GM18867 (cell line): ENCODE measurements around the gene RALGPS1.

Source experiments
- ATAC-seq: cut with Tn5 transposase; IDR thresholded peaks from one replicate; pipeline ENCODE4 v1.9.1; 2021; ENCODE audit warnings: mild to moderate bottlenecking, moderate library complexity; ENCODE audit not compliant: unreplicated experiment

RALGPS1 gene

DNA sequence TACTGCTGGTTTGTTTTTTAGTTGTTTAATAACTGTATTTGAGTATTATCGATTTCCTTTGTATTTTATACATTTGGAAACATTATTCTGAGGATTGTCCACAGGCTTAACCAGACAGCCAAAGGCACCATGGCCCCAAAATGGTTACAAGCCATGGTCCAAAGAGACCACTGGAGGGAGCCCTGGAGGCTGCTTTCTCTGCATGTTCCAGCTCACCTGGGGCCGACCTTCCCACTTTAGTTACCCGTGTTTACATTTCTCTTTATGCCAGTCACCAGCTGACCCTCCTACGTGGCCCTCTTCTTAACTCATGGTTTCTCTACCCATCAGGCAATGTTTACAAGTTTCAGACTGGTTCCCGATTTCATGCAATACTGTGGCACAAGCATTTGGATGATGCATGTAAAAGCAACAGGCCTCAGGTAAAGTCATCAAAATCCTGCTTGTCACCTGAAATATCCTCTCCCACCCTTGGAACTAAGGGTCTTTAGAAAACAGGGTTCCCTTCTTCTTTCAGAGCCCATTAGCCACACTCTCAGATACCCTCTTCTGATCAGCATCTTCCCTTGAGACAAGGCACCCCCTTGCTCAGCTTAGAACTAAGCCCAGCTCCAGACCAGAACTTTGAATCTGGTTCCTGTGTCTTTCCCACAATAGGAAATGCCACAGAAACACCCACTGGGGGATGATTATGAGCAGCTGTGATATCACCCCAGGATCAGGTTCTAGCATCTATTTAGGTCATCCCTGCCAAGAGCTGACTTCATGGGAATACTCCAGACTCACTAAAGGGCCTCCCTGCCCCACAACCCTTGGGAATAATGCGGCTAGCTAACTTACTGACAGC is 300.1 kb downstream of the RALGPS1 start:
- ATAC-seq: peak; percentile 45

DNA sequence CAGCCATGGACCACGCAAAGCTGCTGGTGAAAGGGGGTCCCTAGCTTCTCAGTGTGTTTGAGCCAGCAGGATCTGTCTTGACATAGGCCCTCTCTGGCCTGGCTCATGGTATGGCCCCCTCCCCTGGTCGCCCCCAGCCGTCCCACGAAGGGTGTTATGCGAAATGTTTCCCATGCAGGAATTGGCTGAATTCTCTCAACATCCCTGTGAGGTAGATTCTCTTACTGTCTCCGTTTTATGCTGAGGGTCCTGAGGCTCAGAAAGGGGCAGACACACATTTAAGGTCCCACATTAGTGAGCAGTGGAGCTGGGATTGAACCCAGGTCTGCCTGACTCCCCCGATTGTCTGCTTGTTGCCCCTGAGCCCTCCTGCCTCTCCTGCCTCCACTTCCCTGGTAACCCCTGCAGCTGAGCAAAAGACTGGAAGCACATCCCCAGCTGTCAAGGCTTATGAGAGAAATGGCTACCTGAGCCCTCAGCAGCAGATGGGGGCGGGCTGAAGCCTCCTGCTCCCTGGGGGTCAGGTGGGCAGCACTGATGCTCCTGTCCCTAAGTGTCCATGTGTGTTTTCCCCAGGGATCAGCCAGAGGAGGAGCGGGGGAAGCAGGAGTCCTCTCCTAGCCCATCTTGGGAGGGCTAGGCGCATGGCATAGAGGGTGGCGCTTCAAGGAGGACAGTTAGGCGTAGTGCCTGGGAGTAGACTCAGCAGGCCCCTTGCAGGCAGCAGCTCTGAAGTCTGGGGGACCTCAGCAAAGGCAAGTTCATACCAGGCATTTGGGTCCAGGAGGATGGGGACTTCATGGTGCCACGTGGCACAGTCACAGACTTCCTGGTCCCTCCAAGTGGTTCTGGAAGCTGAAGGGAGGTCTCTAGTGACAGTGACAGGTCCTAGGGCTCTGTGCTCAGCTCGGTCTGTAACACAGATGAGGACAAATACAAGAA is 301.0 kb downstream of the RALGPS1 start:
- no peak for ATAC-seq

DNA sequence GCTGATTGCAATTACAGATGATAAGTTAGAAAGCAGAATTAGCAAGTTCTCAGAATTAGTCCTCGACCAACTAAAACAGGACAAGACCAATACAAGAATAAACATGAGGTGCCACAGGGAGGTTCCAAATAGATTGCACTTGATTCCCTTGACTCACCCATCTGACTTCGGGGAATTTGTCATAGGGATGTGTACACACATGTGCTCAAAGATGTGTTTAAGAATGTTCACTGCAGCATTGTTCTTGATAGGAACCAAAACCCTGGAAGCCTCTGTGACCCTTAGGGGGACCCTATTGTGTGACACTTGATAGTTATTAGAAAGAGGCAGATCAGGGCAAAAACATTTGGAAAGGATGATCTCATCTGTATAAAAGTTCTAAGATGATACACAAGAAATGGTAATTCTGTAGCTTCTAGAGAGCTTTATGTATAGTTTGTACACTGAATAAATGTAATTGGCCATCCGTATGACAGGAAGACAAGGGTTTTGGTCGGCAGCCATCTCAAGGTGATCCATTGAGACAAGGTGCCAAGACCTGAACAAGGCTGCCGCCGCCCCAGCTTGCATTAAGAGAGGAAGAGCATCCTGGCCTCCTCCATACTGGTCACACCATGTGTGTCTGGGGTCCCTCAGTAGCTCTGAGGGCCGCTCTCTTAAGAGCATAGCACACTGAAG is 301.8 kb downstream of the RALGPS1 start:
- ATAC-seq: no peak

DNA sequence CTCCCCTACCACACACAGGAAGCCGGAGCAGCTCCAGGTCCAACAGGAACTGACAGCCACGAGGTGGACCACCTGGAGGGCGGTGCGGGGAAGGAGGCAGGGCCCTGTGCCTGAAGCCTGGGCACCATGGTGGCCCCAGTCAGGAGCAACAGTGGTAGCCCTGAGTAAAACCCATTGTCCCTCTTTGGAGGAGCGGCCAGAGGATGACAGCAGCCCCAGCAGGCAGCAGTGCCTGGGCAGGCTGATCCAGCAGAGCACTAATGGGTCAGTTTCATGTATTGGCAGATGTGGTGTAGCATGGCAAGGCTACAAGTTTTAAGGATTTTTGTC is 302.3 kb downstream of the RALGPS1 start:
- ATAC-seq: no peak

DNA sequence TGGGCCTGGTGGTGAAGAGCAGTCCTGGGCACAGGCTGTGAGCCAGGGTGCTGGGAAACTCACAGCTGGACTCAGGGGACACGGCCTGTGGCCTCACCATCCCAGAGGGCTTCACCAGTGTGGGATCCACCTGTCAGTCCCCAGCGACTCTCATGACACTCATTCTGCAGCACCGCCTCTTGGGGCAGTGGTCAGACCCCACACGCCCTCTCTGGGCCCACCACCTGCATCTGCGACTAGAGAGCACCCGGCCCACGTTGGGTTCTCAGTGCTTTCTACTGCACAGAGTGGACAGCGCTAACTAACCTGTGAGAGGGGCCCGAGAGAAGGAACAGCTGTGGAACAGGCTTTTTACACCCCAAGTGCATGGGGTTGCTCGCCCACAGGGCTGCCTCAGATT is 304.2 kb downstream of the RALGPS1 start:
- ATAC-seq: no peak

DNA sequence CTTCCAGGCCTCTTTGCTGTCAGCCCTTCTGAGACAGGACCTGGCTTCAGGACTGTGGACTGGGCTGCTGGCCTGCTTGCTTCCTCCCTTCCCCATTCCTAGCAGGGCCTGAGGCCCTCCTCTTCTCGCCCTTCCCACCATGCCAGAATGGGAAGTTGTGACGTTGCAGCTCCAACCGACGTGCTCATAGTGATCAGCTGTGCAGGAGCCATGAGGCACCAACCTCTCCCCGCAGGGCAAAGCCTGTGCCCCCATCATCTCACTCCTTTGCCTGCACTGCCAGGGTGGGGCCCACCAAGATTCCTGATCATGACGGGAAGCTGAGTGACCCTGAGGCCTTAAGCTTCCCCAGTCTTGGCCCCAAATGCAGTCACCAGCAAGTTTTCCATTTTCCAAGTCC is 304.9 kb downstream of the RALGPS1 start:
- ATAC-seq: no peak

DNA sequence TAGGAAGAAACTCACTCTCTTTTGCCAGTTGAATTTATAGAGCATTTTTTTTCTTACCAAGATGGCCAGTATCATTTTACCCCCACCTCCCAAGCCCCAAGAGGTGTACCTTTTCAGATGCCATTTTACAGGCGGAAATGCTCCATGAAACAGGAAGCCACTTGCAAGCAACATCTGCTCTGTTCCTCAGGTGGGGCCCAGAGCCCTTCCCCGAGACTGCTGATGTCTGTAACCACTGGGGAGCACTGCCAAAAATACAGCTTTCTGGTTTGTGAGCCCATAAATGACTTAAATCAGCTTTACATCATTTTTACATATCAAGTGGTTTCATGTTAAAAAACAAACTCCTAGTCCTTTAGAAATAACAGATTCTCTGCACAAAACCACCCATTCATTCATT is 307.1 kb downstream of the RALGPS1 start:
- ATAC-seq: no peak

DNA sequence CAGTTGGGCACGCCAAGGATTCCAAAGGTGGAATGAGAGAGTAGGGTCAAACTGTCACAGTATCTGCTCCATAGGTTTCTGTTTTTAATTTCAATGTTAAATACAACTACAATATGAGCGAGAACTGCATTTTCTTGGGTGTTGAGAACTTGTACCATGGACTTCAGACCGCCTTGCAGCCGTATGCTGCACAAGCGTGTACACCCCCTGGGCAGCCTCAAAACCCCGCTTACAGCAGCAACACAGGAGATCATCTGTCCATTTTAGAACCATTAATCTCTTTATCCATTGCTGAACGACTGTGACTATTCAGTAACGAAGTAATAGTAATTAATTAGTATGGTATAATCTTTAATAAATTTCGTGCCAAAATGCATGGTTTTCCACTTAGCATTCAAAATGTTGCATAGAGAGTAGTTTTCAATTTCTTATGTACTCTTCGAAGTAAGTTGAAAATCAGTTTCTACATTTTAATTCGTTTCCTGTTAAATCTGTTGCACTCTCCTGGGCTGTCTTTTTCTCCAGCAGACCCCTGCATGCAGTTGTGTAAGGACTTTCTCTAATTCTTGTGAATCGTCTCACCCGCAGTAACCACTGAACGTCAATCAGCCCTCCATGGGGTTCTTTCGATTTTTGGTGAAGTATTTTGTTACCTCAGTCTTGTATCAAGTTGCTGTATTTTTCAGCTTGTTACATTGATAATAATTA is 308.0 kb downstream of the RALGPS1 start:
- ATAC-seq: no peak

DNA sequence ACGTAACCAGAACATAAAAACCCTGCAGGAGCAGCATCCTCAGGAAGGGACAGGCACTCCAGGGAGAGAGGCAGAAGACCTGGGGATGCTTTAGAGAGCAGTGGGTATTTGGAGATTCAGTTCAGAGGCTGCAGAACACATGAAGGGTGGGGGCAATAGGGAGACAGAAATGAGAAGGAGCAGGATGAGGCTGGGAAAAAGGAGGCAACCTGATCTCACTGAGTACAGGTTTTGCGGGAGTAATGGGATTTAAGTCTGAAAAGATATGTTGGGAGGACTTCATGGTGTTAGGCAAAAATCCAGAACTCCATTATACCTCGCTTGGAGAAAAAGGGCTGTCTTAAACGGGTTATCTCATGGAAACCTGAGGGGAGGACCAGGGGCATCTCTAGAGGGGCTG is 308.7 kb downstream of the RALGPS1 start:
- no peak for ATAC-seq

DNA sequence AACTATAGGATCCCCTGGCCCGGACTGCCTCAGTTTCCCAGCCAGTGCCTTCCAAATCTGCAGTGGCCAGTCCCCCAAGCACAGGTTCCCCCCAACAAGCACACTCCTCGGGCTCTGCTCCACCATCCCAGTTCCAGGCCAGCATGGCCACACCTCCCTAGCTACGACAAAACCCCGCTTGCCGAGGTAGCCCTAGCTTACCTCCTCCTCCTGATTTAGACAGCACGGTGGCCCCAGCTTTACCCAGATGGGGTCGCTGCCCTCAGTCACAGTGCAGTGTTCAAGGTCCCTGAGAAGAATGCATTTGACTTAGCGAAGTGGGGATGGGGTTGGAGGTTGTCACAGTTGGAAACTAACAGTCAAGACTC is 309.2 kb downstream of the RALGPS1 start:
- ATAC-seq: no peak

DNA sequence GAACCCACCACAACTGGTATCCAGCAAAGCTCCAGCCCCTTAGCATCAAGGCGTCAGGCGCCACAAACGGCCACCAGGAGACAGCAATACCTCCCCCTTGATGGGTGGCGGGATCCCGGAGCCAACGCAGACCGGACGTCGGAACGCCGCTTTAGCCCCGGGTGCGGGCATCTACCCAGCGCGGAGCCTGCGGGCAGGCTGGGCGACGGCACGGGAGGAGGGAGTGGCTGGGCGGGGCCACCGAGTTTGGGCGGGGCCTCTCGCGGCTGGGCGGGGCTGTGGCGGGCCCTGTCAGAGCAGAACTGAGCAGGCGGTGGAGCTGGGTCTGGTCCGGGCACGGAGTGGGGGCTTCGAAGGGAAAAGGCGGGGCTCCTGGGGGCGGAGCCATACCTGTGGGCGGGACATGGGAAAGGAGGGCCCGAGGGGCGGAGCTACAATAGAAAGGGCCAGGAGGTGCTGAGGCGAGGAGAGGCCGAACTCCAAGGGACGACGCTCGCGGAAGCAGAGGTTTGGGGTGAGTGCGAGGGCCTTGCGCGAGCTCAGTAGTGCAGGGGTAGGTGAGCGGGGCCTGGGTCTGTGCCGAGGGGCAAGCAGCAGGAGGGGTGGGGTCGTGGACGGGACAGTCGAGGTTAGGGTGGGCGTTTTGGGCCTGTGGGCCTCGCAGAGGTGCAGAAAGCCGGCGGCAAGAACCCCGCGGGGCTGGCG is 309.7 kb downstream of the RALGPS1 start:
- peak; percentile 58 for ATAC-seq

DNA sequence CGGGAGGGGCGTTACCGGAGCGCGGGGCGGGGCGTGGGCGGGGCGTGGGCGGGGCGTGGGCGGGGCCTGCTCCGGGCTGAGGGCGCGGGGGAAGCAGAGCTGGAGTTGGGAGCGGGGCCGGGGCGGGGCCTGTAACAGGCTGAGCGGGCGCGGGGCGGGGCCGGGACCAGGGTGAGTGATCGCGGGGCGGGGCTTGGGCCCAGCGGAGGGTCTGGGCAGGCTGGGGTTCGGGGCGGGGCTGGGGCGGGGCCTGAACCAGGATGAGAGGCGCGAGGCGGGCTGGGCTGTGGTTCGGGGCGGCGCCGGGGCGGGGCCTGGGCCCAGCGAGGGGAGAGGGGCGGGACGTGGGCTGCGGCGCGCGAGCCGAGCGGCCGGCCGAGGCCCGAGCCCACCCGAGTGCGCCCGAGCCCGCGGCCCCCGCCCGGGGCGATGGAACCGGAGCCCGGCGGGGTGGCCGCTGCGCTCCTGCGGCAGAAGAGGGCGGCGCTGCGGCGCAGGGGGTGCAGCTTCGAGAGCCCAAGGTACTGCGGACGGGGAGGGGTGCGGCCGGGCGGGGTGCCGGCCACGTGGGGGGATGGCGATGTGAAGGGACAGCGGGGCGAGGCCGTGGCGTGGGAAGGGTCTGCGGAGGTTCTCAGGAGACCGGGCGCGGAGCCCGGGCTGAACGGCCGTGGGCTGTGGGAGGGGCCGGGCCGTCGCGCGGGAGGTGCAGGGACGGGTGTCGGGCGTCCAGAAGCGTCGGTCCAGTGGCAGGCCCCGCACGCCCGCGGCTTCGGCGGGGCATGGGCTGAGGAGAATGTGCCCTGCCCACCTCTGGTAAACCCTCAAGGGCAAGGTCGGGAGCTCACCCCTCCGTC is 310.5 kb downstream of the RALGPS1 start:
- ATAC-seq: peak; percentile 52

DNA sequence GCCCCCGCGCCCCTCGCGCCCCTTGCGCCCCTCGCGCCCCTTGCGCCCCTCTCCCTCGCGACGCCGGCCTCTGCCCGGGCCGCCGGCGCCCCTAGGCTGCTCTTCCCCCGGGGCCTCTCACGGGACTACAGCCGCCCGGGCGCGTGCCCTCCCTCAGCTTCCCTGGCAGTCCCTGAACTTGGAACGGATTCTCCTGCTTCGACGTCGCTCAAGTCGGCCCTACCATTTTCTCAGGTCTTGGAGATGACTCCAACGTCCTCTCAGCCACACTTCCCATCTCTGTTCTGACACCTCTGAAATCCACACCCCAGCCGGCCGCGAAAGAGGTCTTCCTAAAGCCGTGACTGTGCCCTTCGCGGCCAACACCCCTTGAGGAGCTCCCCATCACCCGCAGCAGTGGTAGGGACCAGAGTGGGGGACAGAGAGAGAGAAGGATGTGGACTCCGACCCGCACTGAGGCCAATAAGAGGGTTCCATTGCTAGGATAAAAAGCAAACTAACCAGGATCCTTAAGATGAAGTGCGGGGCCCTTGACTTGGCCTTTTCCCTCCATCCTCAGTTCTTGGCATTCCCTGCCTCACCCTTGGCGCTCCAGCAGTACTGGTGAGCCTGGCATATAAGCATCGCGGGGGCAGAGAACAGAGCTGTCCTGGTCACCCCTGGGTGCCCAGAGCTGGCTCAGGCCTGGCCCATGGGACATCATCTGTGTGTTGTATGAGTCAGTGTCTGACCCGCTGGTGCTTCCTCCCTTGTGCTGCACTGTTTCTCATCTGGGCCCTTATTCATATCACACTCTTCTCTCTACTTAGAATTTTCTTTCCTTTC is 311.4 kb downstream of the RALGPS1 start:
- ATAC-seq: no peak

DNA sequence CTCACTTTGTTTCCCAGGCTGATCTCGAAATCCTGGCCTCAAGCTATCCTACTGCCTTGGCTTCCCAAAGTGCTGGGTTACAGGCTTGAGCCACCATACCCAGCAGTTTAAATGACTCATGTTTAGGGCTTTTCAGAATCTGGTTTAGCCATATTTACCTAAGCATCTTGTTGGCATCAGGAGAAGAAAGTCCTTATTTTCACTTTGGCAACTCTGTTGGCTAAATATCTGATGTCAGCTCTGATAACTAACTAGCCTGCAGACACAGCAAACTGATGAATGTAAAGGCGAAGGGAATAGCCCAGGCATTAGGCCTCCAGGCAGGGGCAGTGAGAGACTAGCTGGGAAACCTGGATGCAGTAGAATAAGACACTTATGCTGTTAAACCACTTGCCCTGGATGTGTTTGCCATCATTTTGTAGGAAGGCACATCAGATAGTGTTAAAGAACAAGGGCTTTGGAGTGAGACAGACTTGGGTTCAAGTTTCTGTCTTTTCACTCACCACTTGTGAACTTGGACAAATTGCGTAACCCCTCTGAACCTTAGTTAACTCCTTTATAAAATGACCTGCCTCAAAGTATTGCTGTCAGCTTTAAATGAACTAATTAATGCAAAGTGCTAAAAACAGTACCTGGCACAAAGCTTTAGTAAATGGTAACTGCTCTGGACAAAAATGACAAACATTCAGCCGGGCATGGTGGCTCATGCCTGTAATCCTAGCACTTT is 315.3 kb downstream of the RALGPS1 start:
- no peak for ATAC-seq

DNA sequence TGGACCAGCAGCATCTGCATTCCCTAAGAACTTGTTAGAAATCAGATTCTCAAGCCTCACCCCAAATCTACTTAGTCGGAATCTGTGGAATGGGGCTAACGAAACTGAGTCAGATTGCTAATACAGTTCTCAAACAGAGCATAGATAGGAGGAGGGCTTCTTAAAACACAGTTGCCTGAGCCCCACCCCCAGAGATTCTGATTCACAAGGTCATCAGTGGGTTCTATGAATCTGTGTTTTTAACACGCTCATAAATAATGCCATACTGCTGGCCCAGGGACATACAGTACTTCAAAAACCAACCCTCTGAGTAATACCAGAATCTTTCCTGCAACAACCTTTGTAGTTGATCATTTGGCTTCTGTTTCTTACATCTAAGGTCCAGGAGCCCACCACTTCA is 317.1 kb downstream of the RALGPS1 start:
- ATAC-seq: no peak

DNA sequence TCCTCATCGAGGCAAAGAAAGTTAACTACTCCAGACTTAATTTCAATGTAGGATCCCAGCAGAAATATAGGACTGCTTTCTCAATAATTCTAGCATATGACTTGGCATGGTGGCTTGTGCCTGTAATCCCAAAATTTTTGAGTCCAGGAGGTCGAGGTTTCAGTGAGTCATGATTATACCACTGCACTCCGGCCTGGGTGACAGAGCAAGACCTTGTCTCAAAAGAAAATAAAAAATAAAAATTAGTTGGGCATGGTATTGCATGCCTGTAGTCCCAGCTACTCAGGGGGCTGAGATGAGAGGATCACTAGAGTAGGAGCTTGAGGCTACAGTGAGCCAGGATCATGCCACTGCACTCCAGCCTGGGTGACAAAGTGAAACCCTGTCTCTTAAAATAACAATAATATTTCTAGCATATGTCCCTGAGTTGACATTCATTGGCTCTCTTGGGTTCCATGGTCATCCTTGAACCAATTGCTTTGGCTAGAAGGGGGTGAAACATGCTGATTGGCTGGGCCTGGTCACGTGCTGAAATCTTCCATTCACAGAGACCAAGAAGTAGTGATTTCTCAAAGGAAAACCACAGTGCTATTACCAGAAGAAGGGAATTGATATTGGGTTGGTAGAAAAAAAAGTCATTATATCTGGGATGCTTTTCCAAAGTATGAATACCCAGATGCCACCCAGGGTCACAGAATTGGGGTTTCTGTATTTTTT is 318.4 kb downstream of the RALGPS1 start:
- ATAC-seq: no peak

DNA sequence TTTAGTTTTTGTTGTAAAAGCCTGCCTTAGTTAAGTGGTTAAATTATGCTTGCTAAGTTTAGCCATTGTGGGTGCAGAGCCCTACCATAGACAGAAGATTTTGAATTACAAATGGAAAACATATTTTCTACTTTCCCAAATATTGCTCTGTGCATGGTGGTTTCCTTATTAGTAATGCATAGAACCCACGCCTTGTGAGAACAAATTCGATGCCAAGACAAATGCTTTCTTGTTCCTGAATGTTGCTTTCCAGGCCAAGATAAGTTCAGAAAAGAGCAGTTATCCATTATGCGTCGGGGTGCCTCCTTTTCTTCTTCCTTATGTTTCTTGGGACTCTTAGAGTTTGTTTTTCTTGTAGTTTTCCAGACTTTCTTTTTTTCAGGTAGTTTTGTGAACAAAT is 319.0 kb downstream of the RALGPS1 start:
- no peak for ATAC-seq
